ENCODE measurements around the gene DNAAF5.
"Not testable (repeated sequence)": the region's sequence is repeated elsewhere in the genome, so short reads cannot be mapped to it uniquely, and the experiment has no call there.

The DNAAF5 gene

DNA sequence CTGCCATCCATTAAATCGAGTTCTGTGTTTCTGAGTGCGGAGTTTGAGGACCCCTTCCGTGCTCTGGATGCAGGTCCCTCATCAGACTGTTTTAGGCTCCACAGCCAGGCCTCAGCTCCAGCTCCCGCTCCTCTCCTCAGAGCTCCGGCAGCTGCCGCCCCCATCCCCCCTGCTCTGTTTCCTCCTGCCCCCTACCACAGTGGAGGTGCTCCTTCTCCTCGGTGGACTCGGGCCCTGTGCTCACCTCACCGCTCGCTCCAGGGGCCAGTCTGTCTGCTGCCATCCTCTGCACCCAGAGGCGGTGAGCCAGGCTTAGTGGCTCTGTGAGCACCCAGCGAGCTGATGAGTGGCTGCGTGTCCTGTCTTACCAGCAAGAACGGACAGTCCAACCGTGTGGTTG lies 21.9 kb downstream of the DNAAF5 start:
- no peak for DNase-seq

DNA sequence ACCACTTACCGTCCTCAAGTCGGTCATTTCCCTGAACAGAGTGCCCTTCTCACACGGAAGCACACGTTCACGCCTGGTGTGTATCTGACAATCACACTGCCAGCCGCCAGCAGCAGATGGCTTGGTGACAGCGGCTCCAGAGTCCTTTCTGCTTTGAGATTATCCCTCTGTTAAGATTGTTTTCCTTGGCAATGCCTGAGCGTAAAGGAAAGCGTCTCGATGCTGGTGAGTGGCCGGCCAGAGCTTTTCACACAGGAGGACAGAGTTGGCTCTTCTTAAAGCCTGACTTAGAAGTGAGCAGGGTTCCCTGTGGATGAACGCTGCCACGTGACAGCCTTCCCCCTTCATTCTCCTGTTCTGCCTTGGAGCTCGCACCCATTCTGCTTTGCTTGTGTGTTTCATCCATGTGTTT lies 22.6 kb downstream of the DNAAF5 start:
- DNase-seq = no peak

GRCh38 chr7:750111-750905 lies 23.8 kb downstream of the DNAAF5 start:
- DNase-seq = no peak

- DNase-seq = no peak
Observed at GRCh38 chr7:751826-752225, 25.3 kb downstream of the DNAAF5 start.

DNA sequence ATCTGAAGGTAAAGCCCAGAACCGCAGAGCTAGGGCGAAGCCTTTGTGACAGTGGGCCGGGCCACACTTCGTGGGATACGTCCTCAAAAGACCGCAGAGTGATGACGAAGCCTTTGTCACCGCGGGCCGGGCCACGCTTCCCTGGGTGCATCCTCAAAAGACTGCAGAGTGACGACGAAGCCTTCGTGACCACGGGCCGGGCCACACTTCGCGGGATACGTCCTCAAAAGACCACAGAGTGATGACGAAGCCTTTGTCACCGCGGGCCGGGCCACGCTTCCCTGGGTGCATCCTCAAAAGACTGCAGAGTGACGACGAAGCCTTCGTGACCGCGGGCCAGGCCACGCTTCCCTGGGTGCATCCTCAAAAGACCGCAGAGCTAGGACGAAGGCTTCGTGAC lies 25.8 kb downstream of the DNAAF5 start:
- not testable (repeated sequence) for DNase-seq

- no peak for DNase-seq
Observed at GRCh38 chr7:753190-753589, 26.7 kb downstream of the DNAAF5 start.

DNA sequence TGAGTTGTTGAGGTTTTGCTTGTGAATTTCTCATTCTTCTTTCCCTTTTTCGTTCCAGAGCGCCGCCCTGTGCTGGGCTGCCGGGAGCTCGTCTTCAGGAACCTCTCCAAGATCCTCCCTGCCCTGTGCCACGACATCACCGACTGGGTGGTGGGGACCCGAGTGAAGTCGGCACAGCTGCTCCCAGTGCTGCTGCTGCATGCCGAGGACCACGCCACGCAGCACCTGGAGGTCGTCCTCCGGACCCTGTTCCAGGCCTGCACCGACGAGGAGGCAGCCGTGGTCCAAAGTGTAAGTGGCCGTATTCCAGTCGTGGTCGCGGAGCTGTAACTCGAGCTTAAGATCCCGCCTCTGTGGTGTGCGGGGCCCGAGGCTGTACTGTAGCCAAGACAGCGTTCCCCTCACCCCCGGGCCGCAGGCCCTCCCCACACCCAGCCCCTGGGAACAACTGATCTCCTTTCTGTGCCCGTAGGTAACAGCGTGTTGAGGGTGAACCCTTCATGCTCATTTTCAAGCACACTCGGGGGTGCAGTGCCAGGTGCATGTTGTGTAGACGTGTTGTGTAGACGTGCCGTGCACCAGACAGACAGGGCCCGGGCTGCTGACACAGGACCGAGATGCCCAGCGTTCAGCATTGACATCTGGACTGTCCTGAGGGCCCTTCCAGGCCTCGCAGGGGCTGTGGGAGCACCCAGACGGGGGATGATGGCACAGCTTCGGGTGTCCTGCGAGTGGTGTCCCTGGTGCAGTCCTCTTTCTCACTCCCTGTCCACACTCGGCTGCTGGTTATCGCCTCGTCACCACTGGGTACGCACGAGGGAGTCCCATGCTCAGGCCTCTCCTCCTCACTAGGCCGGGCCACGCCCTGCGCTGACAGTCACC lies 28.3 kb downstream of the DNAAF5 start:
- DNase-seq = no peak

- DNase-seq = no peak
Observed at GRCh38 chr7:755413-755805, 28.9 kb downstream of the DNAAF5 start.

DNA sequence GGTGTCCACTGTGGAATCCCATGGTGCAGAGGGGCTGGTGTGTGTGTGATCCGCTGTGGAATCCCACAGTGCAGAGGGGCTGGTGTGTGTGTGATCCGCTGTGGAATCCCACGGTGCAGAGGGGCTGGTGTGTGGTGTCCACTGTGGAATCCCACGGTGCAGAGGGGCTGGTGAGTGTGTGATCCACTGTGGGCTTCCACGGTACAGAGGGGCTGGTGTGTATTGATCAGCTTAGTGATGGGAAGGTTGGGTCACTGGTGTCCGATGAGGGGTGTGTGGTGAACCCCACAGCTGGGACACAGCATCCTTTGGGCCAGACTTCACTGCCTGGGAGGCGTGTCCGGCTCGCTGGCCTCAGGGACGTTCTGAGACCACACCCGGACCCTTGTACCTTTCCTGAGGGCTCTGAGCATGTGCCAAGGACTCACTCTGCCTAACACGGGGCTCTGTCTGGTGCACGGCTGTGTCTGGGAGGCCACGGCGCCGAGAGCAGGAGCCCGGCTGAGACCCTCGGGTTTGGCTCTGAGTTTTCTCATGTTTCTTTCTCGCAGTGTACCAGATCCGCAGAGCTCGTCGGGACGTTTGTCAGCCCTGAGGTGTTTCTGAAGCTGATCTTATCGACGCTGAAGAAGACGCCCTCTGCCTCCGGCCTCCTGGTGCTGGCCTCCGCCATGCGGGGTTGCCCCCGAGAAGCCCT lies 29.9 kb downstream of the DNAAF5 start:
- no peak for DNase-seq

- no peak for DNase-seq
Observed at GRCh38 chr7:756928-757560, 30.5 kb downstream of the DNAAF5 start.

- DNase-seq = no peak
Observed at GRCh38 chr7:757741-758163, 31.3 kb downstream of the DNAAF5 start.

- no peak for DNase-seq
Observed at GRCh38 chr7:759569-759968, 33.1 kb downstream of the DNAAF5 start.

DNA sequence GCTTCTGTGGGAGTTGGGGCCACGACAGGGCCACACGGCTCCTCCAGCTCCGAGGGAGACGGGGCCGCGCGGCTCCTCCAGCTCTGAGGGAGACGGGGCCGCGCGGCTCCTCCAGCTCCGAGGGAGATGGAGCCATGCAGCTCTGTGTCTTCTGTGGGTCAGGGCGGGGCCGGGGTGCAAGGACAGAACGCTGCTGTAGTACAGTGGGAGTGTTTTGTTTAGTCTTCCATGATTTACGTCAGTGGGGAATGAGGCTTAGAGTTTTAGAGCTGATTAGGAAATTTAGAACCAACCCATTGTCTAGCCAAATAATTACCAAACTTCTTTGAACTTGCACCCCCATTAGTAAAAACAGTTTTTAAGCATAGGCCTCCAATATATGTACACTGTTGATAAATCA lies 33.5 kb downstream of the DNAAF5 start:
- no peak for DNase-seq

- no peak for DNase-seq
Observed at GRCh38 chr7:761101-761500, 34.6 kb downstream of the DNAAF5 start.

DNA sequence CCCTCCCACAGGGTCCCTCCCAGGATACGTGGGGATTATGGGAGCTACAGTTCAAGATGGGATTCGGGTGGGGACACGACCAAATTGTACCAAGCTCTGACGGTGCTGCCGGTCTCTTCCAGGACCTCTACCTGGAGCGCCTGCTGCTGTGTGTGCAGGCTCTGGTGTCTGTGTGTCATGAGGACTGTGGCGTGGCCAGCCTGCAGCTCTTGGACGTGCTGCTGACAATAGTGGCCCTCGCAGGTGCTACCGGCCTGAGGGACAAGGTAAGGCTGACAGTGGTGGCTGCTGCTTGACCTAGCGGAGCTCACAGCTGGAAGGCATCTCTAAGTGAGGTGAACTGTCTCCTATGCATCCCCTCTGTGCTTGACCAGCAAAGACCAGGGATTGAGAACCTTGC lies 35.1 kb downstream of the DNAAF5 start:
- DNase-seq = no peak

DNA sequence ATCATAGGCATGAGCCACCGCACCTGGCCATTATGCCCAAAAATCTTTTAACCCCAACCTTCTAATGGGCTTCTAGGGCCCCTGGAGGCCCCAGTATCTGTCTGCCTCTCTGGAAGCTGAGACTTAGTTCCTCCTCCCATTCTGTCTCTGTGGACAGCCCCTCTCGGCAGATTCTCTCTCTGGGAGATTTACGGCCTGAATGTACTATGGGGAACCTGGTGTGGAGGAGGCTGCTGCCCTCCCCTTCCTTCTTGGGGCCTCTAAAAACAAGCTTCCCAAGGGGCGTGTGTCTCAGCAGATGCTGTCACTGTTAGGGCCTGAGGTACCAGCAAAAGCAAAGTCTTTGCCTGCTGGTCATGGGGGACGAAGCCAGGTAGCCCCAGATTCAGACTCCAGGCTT lies 36.4 kb downstream of the DNAAF5 start:
- DNase-seq = no peak

GRCh38 chr7:763762-764161 lies 37.3 kb downstream of the DNAAF5 start:
- DNase-seq = no peak

- no peak for DNase-seq
Observed at GRCh38 chr7:765383-765782, 38.9 kb downstream of the DNAAF5 start.

DNA sequence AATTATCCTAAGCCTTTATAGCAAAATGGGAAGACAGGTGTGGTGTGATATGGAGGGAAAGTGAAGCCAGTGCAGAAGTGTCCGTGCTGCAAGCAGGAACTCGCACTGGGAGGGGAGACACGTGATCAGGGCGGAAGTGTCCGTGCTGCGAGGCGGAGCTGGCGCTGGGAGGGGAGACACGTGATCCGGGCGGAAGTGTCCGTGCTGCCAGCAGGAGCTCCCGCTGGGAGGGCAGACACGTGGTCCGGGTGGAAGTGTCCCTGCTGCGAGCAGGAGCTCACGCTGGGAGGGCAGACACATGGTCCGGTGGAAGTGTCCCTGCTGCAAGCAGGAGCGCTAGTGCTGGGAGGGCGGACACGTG lies 41.1 kb downstream of the DNAAF5 start:
- DNase-seq = peak; percentile 19

DNA sequence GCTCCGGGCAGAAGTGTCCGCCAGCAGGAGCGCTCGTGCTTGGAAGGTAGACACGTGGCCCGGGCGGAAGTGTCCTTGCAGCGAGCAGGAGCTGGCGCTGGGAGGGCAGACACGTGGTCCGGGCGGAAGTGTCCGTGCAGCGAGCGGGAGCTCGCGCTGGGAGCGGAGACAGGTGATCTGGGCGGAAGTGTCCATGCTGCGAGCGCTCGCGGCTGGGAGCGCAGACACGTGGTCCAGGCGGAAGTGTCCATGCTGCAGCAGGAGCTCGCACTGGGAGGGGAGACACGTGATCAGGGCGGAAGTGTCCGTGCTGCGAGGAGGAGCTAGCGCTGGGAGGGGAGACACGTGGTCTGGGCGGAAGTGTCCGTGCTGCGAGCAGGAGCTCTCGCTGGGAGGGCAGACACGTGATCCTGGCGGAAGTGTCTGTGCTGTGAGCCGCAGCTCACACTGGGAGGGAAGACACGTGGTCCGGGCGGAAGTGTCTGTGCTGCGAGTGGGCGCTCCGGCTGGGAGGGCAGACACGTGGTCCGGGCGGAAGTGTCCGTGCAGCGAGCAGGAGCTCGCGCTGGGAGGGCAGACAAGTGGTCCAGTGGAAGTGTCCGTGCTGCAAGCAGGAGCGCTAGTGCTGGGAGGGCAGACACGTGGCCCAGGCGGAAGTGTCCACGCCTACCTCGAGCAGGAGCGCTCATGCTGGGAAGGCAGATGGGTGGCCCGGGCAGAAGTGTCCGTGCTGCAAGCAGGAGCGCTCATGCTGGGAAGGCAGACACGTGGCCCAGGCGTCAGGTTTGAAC lies 41.6 kb downstream of the DNAAF5 start:
- peak; percentile 49 for DNase-seq

GRCh38 chr7:768881-769504 lies 42.5 kb downstream of the DNAAF5 start:
- no peak for DNase-seq

- no peak for DNase-seq
Observed at GRCh38 chr7:770336-770735, 43.8 kb downstream of the DNAAF5 start.

Data from CD4-positive, alpha-beta T cell treated with Interleukin-17A for 4 hours (primary cell).